ENCODE measurements around the gene CACNA2D3. TPM values are rescaled to one million over a fixed set of nuclear protein-coding genes. Genes with fewer than 3 reads are reported as not detected.

The CACNA2D3 gene
- total RNA-seq, 1 experiment from 2014 or later, result 0.59 TPM

DNA sequence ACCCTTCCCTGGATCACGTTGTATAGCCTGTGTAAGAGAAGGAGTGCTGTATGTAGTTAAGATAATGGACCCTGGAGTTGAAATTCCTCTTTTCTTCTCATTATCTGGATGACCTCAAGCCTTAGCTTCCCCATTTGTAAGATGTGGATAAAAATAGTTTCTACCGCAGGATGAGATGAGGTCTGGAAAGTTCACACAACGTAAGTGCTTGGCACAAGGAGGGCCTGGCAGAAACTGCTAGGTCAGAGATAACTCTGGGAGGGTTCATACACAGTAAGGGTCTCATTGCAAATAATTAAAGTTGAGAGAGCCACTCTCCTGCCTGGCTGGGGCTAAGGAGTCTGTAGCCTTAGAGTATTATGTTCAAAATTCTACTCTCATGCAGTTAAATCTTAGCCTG, 591.1 kb downstream of the CACNA2D3 start:
- Histone ChIP-seq H3K36me3 (ENCODE audit: low read depth) (no peaks in the 10 kb centered on the region), H3K9me3 (ENCODE audit: insufficient read depth, low read depth) (no peaks in the 10 kb centered on the region), H3K9me2 (ENCODE audit: insufficient read depth) (no peaks in the 10 kb centered on the region), H3K27me3 (ENCODE audit: insufficient read depth, low read depth) (0 out of 2 replicates have a peak, but pooled peaks cover 3% of the 10 kb centered on the region), H3K4me3 (no peak overlapping the region), H3K27ac (no peak overlapping the region), H3K4me1 (replicated peaks; ENCODE audit: insufficient read depth) (no peaks in the 10 kb centered on the region), H4K20me1 (ENCODE audit: insufficient read depth) (no peaks in the 10 kb centered on the region), H3F3A (ENCODE audit: insufficient read depth, low read depth) (no peaks in the 10 kb centered on the region), H3K79me2 (ENCODE audit: low read depth) (no peaks in the 10 kb centered on the region), H2AFZ (no peak overlapping the region), H3K4me2 (no peak overlapping the region)
- ChIA-PET POLR2A (ENCODE audit: unreplicated experiment) (no interaction called here), CTCF (no interaction called here)
- intact Hi-C loops (cut with micrococcal nuclease; ENCODE audit: unreplicated experiment), result no loop called here
- BruUV-seq (replicated peaks), result no TSS peak
- TF ChIP-seq CTCF (conservative IDR thresholded peaks at IDR 0.05), result no peak
- no peak for TF ChIP-seq EZH2 (IDR thresholded peaks at IDR 0.05; ENCODE audit: low read depth)
- DNase-seq, result no peak

- Histone ChIP-seq H3K4me1 (replicated peaks; ENCODE audit: insufficient read depth) (no peaks in the 10 kb centered on the region), H3K9me2 (ENCODE audit: insufficient read depth) (no peaks in the 10 kb centered on the region), H3K27ac (no peak overlapping the region), H2AFZ (no peak overlapping the region), H3K79me2 (ENCODE audit: low read depth) (no peaks in the 10 kb centered on the region), H3K36me3 (ENCODE audit: low read depth) (no peaks in the 10 kb centered on the region), H3K9me3 (ENCODE audit: insufficient read depth, low read depth) (no peaks in the 10 kb centered on the region), H3F3A (ENCODE audit: insufficient read depth, low read depth) (no peaks in the 10 kb centered on the region), H3K4me2 (no peak overlapping the region), H3K4me3 (no peak overlapping the region), H3K27me3 (ENCODE audit: insufficient read depth, low read depth) (0 out of 2 replicates have a peak, but pooled peaks cover 3% of the 10 kb centered on the region), H4K20me1 (ENCODE audit: insufficient read depth) (no peaks in the 10 kb centered on the region)
- intact Hi-C loops (cut with micrococcal nuclease; ENCODE audit: unreplicated experiment), result no loop called here
- DNase-seq, result no peak
- ChIA-PET POLR2A (ENCODE audit: unreplicated experiment) (no interaction called here), CTCF (no interaction called here)
- no TSS peak for BruUV-seq (replicated peaks)
- TF ChIP-seq EZH2 (IDR thresholded peaks at IDR 0.05; ENCODE audit: low read depth), result no peak
- TF ChIP-seq CTCF (conservative IDR thresholded peaks at IDR 0.05), result no peak
Measured at GRCh38 chr3:54714035-54714434, 591.7 kb downstream of the CACNA2D3 start.

- no TSS peak for BruUV-seq (replicated peaks)
- Histone ChIP-seq H3K79me2 (ENCODE audit: low read depth) (no peaks in the 10 kb centered on the region), H3K9me2 (ENCODE audit: insufficient read depth) (no peaks in the 10 kb centered on the region), H3K4me2 (no peak overlapping the region), H4K20me1 (ENCODE audit: insufficient read depth) (no peaks in the 10 kb centered on the region), H3K36me3 (ENCODE audit: low read depth) (no peaks in the 10 kb centered on the region), H3K4me1 (replicated peaks; ENCODE audit: insufficient read depth) (no peaks in the 10 kb centered on the region), H3K27ac (no peak overlapping the region), H2AFZ (no peak overlapping the region), H3K4me3 (no peak overlapping the region), H3K9me3 (ENCODE audit: insufficient read depth, low read depth) (no peaks in the 10 kb centered on the region), H3K27me3 (ENCODE audit: insufficient read depth, low read depth) (no peaks in the 10 kb centered on the region), H3F3A (ENCODE audit: insufficient read depth, low read depth) (no peaks in the 10 kb centered on the region)
- CTCF ChIA-PET, result no interaction called here
- intact Hi-C loops (cut with micrococcal nuclease; ENCODE audit: unreplicated experiment), result no loop called here
- no peak for DNase-seq
- TF ChIP-seq CTCF (conservative IDR thresholded peaks at IDR 0.05), result no peak
- TF ChIP-seq EZH2 (IDR thresholded peaks at IDR 0.05; ENCODE audit: low read depth), result no peak
- POLR2A ChIA-PET (ENCODE audit: unreplicated experiment), result no interaction called here
Measured at GRCh38 chr3:54717506-54717905, 595.2 kb downstream of the CACNA2D3 start.

Data from PC-9 (cell line).